ENCODE measurements around the gene SPIB.

DNA sequence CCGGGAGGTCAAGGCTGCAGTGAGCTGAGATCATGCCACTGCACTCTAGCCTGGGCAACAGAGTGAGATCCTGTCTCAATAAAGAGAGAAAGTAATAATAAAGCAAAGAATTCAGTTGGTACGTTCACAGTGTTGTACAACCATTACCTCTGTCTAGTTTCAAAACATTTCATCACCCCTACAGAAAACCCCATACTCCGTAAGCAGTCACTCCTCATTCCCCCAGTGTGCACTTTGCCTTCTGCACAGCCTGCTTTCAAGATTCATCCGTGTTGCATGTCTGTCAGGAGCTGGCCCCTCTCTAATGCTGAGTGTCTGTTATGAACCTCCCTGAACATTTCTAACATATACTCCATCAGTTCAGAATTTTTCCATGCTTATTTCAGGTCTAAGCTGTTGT, 25.1 kb upstream of the SPIB start:
- TF ChIP-seq, protein P1, sequence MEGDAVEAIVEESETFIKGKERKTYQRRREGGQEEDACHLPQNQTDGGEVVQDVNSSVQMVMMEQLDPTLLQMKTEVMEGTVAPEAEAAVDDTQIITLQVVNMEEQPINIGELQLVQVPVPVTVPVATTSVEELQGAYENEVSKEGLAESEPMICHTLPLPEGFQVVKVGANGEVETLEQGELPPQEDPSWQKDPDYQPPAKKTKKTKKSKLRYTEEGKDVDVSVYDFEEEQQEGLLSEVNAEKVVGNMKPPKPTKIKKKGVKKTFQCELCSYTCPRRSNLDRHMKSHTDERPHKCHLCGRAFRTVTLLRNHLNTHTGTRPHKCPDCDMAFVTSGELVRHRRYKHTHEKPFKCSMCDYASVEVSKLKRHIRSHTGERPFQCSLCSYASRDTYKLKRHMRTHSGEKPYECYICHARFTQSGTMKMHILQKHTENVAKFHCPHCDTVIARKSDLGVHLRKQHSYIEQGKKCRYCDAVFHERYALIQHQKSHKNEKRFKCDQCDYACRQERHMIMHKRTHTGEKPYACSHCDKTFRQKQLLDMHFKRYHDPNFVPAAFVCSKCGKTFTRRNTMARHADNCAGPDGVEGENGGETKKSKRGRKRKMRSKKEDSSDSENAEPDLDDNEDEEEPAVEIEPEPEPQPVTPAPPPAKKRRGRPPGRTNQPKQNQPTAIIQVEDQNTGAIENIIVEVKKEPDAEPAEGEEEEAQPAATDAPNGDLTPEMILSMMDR (IDR thresholded peaks at IDR 0.05; ENCODE audit: low read depth, low read length), result no peak
- TF ChIP-seq EZH2phosphoT487 (IDR thresholded peaks at IDR 0.05; ENCODE audit: low read depth), result no peak

Data from OCI-LY3 (cell line).